HTERT RPE-1 (cell line): ENCODE measurements around the gene SOS1.

Experiments
- in situ Hi-C: fragments of 300-500 bp; cut with MboI; formaldehyde crosslinking; loops from 4 replicates; pipeline ENCODE4 v1.14.3; 2020; ENCODE audit warnings: low sequenced_read_pairs

Gene SOS1

DNA sequence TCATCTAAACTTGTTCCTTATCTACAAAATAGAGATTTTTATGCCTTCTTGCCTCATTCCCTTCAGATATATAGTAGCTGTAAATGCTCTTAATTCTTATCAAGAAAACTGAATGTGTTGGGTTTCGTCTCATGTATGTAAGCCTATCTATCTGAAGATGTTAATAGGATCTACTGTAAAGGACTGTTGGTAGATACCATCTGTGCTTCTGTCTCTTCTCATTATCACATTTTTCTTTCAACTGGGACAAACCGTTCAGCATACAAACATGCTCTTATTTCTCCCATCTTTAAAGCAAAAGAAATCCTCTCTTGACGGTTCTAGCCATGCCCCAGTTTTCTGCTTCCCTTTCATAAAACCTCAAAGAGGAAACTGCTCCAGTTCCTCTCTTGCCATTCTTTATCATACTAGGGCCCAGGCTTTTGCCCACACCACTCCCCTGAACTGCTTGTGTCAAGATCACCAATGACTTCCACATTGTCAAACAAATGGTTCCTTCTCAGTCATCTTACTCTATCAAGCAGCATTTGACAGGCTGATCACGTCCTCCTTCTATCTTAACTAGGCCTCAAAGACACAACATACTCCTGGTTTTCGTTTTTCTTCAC, 142.5 kb downstream of the SOS1 start:
- in situ Hi-C loops = no loop called here

DNA sequence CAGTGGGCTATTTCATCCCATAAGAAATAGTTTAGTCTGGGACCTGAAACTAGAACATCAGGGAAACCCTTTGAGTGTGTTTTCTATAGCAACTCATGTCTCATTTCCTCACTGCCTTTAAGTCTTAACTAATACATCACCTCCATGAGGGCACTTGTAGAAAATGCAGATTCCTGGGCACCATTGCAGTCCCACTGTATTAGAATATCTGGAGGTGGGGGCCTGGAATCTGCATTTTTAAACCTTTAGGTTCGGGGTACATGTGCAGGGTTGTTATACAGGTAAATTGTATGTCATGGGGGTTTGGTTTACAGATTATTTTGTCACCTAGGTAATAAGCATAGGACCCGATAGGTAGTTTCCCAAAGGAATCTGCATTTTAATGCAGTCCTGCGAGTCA, 143.8 kb downstream of the SOS1 start:
- in situ Hi-C loops = no loop called here

DNA sequence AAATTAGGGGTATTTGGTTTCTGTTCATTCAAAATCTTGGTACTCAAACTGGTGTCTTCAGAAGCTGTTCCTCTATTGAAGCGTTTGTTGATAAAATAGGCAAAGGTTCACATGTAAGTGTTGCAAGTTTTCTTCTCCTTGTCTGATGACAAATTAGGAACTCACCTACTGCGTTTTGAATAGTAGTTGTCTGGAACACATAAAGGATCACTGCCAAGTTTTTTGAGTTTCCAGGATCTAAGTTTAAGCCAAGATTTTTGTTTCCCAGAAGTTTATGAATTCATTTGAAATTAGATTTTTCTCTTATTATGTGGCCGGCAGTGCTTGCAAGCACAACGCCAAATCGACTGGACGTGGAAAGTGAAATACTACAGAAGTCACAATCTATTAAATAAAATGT, 145.8 kb downstream of the SOS1 start:
- in situ Hi-C loops = no loop called here

DNA sequence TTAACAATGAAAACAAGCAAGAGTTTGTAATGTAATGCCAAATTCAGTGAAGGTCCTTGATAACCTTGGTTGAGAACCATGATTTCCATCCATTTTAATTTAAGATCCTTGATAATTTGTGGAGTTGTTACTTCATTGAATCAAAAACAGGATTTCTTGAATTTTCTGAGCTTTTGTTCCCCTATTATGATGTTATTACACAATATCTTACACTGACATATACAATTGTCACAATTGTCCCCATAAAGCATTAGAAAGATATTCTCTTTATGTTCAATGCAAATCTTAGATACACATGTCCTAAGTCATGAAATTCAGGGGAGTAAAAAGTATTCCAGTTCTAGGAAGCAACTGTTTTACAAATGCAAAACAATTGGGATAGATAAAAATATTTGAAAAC, 147.6 kb downstream of the SOS1 start:
- in situ Hi-C loops = no loop called here

DNA sequence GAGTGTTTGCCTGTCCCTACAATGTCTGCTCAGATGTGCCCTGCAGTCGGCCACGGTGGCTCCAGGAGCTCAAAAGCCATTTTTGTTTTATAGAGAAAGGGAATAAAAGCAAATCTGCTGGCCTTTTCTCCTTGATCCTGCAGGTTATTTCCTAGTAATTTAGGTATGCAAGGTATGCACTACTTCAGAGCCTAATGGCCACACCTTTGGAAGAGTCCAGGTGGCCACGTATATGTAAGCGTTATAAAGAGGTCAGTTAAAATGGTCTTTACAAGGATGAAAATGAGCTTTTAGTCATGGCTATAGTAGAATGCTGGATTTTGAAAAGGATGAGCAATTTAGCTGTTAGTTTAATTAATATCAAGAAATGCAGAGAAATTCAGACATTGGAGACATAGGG, 149.5 kb downstream of the SOS1 start:
- in situ Hi-C loops = no loop called here

DNA sequence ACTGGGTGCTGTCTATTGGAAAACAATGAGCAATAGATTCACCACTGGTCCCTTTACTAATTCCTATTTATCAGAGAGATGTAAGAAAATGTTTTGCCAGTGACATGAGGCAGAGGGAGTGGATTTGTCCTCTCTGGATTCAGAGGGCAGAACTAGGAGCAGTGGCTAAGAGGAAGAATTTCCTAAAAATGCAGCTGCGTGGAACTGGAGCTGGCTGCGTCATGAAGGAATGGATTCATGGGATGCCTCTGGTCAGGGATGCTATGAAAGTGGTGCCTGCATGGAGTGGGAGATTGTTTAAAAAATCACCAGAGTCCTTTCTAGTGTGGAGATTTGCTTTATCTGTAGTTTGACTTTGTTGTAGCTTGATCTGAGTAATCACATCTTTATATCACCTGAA, 152.8 kb downstream of the SOS1 start:
- in situ Hi-C loops = no loop called here

DNA sequence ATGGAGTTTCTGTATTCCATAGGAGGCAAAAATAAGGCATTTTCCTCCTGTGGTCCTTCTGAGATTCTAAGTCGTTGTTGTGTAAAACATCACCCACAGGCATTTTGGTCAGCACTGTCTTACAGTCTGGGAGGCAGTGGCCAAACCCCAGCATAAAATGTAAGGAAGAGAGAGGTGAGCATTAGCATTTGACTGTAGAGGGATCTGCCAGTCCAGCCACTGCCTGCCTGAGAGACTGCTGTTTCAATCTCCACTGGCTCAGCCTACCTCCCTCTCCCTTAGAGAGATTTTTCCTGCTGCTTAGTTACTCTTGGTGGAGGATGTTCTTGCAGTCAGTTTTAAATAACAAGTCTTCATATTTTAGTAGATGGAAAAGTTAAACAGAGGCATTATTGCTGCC, 154.2 kb downstream of the SOS1 start:
- in situ Hi-C loops = no loop called here

DNA sequence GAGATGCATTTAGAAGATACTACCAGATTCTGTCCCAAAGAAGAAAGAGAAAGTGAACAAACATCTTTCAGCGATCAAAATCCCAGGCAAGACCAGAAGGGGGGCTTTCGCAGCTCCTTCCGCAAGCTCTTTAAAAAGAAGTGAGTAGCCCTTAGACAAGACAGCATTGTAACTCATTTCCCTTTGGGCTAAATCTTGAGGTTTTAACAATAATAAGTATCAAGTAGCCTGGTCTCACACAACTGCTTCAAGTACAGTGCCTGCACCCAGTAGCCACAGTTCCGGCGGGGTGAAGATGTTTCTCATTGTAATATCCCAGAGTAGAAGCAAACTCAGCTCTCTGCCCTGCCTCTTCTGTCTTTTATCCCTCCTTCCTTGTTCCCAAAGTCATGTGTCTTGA, 154.8 kb downstream of the SOS1 start:
- in situ Hi-C loops = no loop called here

DNA sequence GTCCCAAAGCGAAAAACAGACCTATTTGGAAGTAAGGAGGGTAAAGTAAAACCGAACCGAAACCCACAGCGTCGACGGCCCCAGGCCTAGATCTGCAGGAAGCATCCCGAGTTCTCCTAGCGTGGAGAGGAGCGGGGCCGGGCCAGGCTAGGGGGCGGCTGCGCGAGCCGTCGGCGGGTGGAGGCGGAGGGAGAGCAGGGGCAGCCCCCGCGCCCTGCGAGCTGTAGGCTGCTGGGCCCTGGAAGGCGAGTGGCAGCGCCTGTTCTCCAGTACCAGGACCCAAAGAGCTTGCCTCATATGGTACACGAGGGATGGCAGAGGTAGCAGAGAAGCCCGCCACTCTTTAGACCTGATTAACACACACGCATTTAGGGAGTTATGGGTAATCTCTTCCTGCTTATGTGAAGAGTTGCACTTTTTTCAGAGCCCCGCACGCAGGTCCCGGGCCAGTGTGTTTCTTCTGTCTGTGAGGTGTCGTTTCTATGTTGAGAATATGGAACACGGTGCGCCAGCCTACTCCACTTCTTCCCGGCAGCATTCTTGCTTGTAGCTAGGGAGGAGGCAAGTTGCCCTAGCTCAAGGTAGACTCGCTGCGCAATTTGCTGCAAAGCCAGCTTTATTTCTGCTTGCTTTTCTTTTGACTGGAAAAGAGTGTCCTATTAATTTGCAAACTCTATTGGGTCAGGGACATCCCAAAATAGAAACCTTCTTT, 160.1 kb downstream of the SOS1 start:
- in situ Hi-C loops = no loop called here

DNA sequence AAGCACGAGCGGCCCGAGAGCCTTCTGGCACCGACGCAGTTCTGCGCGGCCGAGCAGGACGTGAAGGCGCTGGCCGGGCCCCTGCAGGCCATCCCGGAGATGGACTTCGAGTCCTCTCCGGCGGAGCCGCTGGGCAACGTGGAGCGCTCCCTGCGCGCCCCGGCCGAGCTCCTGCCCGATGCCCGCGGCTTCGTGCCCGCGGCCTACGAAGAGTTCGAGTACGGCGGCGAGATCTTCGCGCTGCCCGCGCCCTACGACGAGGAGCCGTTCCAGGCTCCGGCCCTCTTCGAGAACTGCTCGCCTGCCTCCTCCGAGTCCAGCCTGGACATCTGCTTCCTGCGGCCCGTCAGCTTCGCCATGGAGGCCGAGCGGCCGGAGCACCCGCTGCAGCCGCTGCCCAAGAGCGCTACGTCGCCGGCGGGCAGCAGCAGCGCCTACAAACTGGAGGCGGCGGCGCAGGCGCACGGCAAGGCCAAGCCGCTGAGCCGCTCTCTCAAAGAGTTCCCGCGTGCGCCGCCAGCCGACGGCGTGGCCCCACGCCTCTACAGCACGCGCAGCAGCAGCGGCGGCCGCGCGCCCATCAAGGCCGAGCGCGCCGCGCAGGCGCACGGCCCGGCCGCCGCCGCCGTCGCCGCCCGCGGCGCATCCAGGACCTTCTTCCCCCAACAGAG, 160.8 kb downstream of the SOS1 start:
- in situ Hi-C loops = no loop called here

DNA sequence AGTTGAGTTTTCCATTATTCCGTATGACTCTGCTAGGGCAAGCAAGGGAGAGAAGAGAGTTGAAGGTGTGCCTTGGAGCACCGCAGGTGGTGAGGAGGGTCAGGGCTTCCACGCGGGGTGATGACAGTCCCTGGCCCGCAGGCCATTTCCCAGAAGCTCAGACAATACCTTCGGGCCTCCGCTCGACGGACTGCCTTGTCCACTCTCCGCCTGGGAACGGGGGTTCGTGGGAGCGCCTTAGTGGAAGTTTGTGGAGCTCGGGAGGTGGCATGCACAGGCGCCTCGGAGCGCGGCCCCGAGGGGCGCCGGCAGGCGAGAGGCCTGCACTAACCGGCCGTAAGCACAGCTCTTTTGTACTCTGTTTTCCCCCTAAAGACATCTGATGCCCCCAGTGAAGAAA, 161.4 kb downstream of the SOS1 start:
- in situ Hi-C loops = no loop called here

DNA sequence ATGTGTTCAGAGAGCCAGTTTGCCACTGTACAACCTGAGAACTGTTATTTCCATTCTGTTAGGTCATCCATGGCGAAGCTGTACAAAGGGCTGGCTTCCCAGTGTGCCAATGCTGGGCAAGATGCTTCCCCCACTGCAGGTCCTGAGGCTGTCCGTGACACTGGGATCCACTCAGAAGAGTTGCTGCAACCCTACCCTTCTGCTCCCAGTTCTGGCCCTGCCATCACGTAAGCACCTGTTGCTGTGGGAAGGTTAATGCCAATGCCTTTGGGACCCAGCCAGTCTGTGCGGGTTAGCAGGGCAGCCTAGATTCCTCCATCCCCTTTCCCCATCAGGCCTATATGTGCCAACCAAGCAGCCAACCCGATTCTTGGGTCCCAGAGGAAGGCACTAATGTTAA, 162.9 kb downstream of the SOS1 start:
- in situ Hi-C loops = no loop called here

DNA sequence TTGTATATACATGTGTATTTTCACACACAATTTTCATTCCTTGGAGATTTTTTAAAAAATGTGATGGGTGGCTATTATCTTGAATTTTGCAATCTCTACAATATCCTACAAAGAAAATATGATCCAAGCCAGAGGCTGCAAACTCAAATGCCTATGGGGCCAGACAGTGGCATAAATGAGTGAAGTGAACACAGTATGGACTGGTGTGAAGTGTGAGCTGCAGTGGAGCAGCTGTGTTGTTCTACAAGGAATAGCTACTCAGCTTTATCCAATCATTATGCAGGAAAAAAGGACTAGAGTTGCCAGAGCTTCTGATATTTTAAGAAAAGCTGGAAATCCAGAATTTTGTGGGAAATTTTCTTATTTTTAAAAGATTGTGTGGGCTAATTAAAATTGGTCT, 169.1 kb downstream of the SOS1 start:
- in situ Hi-C loops = no loop called here

DNA sequence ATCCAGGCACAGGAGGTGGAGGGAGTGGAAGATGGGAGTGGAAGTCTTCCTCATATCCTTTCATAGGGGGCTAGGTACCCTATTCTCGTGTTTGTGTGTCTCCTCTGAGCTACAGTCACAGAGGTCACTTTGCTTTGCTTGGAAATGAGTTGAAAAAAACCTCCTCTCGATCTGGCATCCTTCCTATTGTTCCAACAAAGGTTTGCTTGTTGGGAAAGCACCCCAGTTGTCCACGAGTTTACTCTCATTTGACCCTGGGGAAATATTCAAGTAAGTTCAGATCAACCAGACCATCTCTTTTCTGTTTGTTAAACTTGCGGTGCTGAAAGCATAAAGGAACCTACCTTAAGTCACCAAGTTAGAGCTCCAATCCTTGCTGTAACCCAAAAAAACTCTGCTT, 171.9 kb downstream of the SOS1 start:
- in situ Hi-C loops = no loop called here

DNA sequence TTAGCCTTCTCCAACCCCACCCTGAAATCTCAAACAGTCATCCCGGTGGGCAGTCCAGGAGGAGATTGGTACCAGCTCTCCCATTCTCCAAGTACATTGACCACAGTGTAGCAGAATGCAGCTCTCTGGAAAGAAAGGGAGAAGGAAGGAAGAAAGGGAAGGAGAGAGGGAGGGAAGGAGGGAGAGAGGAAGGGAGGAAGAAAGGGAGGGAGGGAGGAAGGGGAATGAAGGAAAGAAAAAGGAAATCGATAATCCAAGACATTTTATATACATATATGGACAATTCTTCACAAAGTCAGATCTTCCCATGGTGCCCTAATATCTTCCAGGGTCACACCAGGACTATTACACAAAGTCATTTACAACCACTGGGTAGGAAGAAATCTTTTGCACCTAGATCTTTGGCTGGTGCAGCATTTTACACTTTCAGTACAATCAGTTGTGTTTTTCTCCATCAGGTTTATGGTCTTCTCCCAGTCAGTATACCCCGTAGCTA, 172.4 kb downstream of the SOS1 start:
- in situ Hi-C loops = no loop called here

DNA sequence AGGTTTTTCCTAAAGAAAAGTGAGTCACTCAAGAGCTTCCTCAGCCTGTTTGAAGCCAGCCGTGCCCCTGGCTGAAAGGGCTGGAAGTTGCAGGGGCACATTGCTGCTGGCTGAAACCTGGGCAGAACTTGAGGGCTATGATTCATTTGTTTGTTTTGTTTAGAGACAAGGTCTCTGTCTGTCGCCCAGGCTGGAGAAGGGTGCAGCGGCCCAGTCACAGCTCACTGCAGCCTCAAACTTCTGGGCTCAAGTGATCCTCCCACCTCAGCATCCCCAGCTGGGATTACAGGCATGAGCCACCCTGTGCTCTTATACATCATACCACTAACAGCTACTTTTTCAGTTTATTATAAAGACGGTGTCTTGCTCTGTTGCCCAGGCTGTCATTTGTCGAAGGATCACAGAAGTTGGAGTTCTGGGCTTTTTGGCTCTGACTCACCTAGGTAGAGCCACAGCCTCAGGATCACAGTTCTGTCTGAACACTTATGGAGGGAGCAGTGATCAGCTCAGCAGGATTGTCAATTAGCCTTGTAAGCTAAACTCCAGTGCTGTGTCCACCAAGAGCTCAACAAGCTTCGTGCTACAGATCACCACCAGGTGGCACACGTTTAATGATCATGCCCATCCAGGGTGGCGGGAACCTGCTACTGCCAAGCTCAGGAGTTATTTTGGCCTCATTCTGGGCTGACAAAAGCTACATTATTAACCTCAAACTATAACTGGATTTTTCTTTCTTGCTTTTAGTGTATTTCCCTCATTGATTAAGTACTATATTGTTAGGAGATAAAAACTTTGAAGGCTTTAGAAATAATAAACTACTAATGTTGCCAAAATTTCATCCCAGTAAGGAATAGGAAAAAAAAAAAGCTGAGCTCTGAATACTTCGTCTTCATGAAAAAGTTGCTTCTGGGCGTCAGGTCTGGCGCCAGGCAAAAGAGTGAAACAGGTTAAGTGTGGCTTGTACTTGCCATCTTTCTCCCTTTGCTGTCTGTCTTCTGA, 173.3 kb downstream of the SOS1 start:
- in situ Hi-C loops = no loop called here

DNA sequence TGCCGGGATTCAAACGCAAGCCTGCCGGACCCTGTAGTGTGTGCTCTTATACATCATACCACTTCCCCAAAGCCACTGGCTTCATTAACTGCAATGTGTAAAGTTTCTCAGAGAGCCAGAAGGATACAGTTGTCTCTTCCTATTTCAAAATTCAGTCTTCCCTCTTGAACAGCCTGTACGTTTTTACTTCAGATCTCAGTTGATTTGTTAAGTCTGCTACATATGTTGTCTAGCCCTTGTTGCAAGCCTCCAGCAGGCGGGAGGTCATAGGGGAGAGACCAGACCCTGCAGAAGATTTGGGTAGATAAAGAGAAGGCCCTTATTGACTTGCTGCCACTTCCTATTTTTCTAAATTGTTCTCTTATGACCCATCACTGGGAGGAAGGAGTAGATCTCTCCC, 174.9 kb downstream of the SOS1 start:
- in situ Hi-C loops = no loop called here

DNA sequence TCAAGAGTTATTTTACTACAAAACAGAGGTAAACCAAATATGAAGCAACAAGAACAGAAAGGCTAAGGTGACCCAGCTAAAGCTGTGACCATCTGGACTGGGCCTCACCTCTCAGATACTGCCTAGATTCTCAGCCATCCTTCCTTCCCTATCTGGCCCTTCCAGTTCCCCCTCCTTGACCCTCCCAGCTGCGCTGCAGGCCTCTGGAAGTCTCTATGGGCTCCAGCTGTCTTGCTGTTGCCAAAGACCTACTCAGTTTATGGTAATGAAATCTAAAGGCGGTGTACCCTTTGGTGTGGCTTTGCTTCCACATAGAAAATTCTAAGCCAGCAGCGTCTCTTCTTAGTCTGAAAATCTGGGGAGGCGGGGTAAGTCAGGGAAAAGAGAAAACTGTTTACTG, 175.5 kb downstream of the SOS1 start:
- in situ Hi-C loops = no loop called here

DNA sequence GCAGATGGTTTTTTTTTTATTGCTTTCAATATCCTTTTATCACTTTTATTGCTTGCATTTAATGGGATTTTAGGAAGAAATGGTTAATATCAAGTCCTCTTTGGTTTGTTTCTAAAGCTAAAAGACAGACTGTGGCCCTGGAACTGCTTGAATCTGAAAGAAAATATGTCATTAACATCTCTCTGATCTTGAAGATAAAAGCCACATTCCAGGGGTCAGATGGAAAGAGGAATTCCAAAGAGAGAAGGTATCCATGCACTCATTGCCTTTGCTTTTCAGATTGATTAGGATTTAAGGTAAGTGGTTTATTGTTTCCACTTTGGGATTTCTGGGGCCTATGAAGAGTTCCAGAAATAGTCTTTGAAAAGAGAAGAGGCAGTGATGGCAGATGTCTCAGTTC, 177.1 kb downstream of the SOS1 start:
- in situ Hi-C loops = no loop called here

DNA sequence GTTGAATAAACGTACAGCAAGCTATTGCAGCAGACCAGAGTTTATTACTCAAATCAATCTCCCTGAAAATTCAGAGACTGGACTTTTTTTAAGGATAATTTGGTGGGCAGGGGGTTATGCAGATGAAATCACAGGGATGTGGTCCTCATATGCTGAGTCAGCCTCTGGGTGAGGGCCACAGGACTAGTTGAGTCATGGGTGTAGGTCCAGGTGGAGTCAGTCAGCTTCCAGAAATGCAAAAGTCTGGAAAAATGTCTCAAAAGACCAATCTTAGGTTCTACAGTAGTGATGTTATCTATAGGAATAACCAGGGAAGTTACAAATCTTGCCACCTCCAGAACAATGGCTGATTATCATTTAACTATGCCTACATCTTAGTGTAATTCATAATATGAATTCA, 180.1 kb downstream of the SOS1 start:
- in situ Hi-C loops = no loop called here

DNA sequence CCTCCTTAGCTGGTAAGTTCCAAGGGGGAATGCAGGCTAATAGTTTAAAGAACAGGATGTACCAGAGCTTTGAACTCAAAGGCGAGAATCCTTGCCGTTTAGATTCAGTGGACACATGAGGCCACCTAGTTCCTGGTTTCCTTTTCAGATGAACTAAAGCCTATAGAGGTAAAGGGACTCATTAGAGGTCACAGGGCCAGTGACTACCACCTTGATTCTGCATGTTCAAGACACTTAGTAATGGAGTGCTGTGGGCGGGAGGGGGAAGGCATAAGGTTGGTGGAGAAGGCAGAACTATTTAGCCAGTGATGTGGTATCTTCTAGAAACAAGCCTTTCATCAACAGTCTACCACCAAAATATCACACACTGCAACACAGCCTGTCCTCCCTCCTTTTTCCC, 183.3 kb downstream of the SOS1 start:
- in situ Hi-C loops = no loop called here
